ENCODE measurements around the gene MSMB. TPM values are rescaled to one million over a fixed set of nuclear protein-coding genes. Genes with fewer than 3 reads are reported as not detected.

Gene MSMB
- total and polyA plus RNA-seq, 9 of the 15 experiments (the other 6 are each of a cell fraction or from before 2014, with no cell fraction given), result 0.21 to 0.60 TPM; not detected in 7

GRCh38 chr10:46006219-46006618 is 39.9 kb downstream of the MSMB start (continued):
- TF ChIP-seq SRF (CRISPR knock-in tag; IDR thresholded peaks at IDR 0.05), result no peak
- TF ChIP-seq CEBPG (CRISPR knock-in tag; IDR thresholded peaks at IDR 0.05), result no peak
- TF ChIP-seq CEBPG (tag; conservative IDR thresholded peaks at IDR 0.05 in 1 of 2, IDR thresholded peaks at IDR 0.05 in 1 of 2), result no peak
- peak; percentile 50 for TF ChIP-seq PKNOX1 (IDR thresholded peaks at IDR 0.05)
- no peak for TF ChIP-seq NR0B1 (IDR thresholded peaks at IDR 0.05; ENCODE audit: partially characterized antibody)
- TF ChIP-seq ZNF316 (IDR thresholded peaks at IDR 0.05), result peak; percentile 40; the same call in 1 of the 2 replicates
- no peak for TF ChIP-seq ATF4 (CRISPR knock-in tag; IDR thresholded peaks at IDR 0.05)
- TF ChIP-seq NFE2 (IDR thresholded peaks at IDR 0.05; ENCODE audit: low read depth), result 0 out of 2 replicates have a peak, but pooled peaks have one; percentile 27
- no peak for TF ChIP-seq SPI1 (IDR thresholded peaks at IDR 0.05; ENCODE audit: borderline replicate concordance, low read depth, low read length)
- TF ChIP-seq SAP30 (IDR thresholded peaks at IDR 0.05; ENCODE audit: borderline replicate concordance, insufficient read depth, low read depth, low read length, poor library complexity, severe bottlenecking), result no peak
- peak; percentile 90 for TF ChIP-seq HMBOX1 (IDR thresholded peaks at IDR 0.05)
- no peak for TF ChIP-seq JUND (IDR thresholded peaks at IDR 0.05; ENCODE audit: borderline replicate concordance, low read depth, low read length)
- 0 out of 3 replicates have a peak, but pooled peaks have one; percentile 29 for TF ChIP-seq JUND (tag; IDR thresholded peaks at IDR 0.05; ENCODE audit: borderline replicate concordance, low read depth, low read length)
- TF ChIP-seq POLR2H (tag; IDR thresholded peaks at IDR 0.05; ENCODE audit: low read depth), result peak; percentile 57; the same call in 1 of the 2 replicates
- TF ChIP-seq ZNF695 (CRISPR knock-in tag; IDR thresholded peaks at IDR 0.05), result no peak
- TF ChIP-seq MEIS2 (IDR thresholded peaks at IDR 0.05; ENCODE audit: partially characterized antibody), result no peak
